Measurements from ENCODE around the gene GJC1.

The GJC1 gene

GRCh38 chr17:44798356-44798755 lies 31.7 kb downstream of the GJC1 start:
- DNase-seq (no peak), ATAC-seq (ENCODE audit: insufficient read depth, low read depth) (no peak)
- no peaks in the 10 kb centered on the region for H3K9me3 ChIP-seq (ENCODE audit: insufficient read depth, low read length, severe bottlenecking)
- H3K27me3 ChIP-seq (ENCODE audit: insufficient read depth, low read length, poor library complexity), result no peaks in the 10 kb centered on the region
- H3K27ac ChIP-seq (ENCODE audit: low read length), result no peak overlapping the region
- H3K9ac ChIP-seq (ENCODE audit: low read depth, low read length), result no peak overlapping the region
- peaks cover 26% of the 10 kb centered on the region; the same call in 1 of the 2 replicates for H3K36me3 ChIP-seq (ENCODE audit: insufficient read depth, low read length)
- peaks cover 4% of the 10 kb centered on the region; the same call in 1 of the 2 replicates for H3K79me2 ChIP-seq (ENCODE audit: insufficient read depth, low read length)
- TF ChIP-seq, protein P1, sequence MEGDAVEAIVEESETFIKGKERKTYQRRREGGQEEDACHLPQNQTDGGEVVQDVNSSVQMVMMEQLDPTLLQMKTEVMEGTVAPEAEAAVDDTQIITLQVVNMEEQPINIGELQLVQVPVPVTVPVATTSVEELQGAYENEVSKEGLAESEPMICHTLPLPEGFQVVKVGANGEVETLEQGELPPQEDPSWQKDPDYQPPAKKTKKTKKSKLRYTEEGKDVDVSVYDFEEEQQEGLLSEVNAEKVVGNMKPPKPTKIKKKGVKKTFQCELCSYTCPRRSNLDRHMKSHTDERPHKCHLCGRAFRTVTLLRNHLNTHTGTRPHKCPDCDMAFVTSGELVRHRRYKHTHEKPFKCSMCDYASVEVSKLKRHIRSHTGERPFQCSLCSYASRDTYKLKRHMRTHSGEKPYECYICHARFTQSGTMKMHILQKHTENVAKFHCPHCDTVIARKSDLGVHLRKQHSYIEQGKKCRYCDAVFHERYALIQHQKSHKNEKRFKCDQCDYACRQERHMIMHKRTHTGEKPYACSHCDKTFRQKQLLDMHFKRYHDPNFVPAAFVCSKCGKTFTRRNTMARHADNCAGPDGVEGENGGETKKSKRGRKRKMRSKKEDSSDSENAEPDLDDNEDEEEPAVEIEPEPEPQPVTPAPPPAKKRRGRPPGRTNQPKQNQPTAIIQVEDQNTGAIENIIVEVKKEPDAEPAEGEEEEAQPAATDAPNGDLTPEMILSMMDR (IDR thresholded peaks at IDR 0.05; ENCODE audit: borderline replicate concordance, extremely low read depth, low read length, poor library complexity, severe bottlenecking), result no peak
- no peak for TF ChIP-seq EZH2 (IDR thresholded peaks at IDR 0.05; ENCODE audit: borderline replicate concordance, low read depth, low read length, severe bottlenecking)
- H3K4me3 ChIP-seq (ENCODE audit: low read depth in 1 of 2, low read length in 2 of 2), result no peak overlapping the region
- no peak overlapping the region for H2AFZ ChIP-seq (ENCODE audit: low read depth, low read length)
- H4K20me1 ChIP-seq (ENCODE audit: insufficient read depth, low read length), result peaks cover 2% of the 10 kb centered on the region; the same call in 1 of the 2 replicates
- no peak overlapping the region for H3K4me2 ChIP-seq (ENCODE audit: insufficient read depth, low read length)
- H3K4me1 ChIP-seq (ENCODE audit: insufficient read depth, low read length), result no peaks in the 10 kb centered on the region

GRCh38 chr17:44797802-44798201 lies 32.3 kb downstream of the GJC1 start:
- no peaks in the 10 kb centered on the region for H3K27me3 ChIP-seq (ENCODE audit: insufficient read depth, low read length, poor library complexity)
- peaks cover 2% of the 10 kb centered on the region; the same call in 1 of the 2 replicates for H4K20me1 ChIP-seq (ENCODE audit: insufficient read depth, low read length)
- H3K4me1 ChIP-seq (ENCODE audit: insufficient read depth, low read length), result no peaks in the 10 kb centered on the region
- H3K27ac ChIP-seq (ENCODE audit: low read length), result no peak overlapping the region
- no peak overlapping the region for H3K4me3 ChIP-seq (ENCODE audit: low read depth in 1 of 2, low read length in 2 of 2)
- TF ChIP-seq EZH2 (IDR thresholded peaks at IDR 0.05; ENCODE audit: borderline replicate concordance, low read depth, low read length, severe bottlenecking), result no peak
- TF ChIP-seq, protein P1 (IDR thresholded peaks at IDR 0.05; ENCODE audit: borderline replicate concordance, extremely low read depth, low read length, poor library complexity, severe bottlenecking), result no peak
- no peak overlapping the region for H3K9ac ChIP-seq (ENCODE audit: low read depth, low read length)
- no peaks in the 10 kb centered on the region for H3K9me3 ChIP-seq (ENCODE audit: insufficient read depth, low read length, severe bottlenecking)
- no peak overlapping the region for H2AFZ ChIP-seq (ENCODE audit: low read depth, low read length)
- H3K4me2 ChIP-seq (ENCODE audit: insufficient read depth, low read length), result no peak overlapping the region
- ATAC-seq (ENCODE audit: insufficient read depth, low read depth) (no peak), DNase-seq (no peak)
- peaks cover 21% of the 10 kb centered on the region; the same call in 1 of the 2 replicates for H3K36me3 ChIP-seq (ENCODE audit: insufficient read depth, low read length)
- H3K79me2 ChIP-seq (ENCODE audit: insufficient read depth, low read length), result peaks cover under 1% of the 10 kb centered on the region; the same call in 1 of the 2 replicates

DNA sequence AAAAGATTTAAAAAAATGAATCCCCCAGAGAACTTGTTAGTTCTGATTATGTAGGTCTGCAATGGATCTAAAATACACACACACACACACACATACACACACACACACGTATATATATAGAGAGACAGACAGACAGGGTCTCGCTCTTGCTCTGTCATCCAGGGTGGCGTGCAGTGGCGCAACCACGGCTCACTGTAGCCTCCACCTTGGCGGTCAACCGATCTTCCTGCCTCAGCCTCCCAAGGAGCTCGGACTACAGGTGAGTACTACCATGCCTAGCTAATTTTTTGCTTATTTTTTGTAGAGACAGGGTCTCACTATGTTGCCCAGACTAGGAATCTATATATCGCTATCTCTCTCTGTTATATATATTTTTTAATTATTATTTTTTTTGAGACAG lies 33.4 kb downstream of the GJC1 start:
- H2AFZ ChIP-seq (ENCODE audit: low read depth, low read length), result no peak overlapping the region
- H3K4me1 ChIP-seq (ENCODE audit: insufficient read depth, low read length), result no peaks in the 10 kb centered on the region
- H3K9ac ChIP-seq (ENCODE audit: low read depth, low read length), result no peak overlapping the region
- H3K9me3 ChIP-seq (ENCODE audit: insufficient read depth, low read length, severe bottlenecking), result no peaks in the 10 kb centered on the region
- H3K79me2 ChIP-seq (ENCODE audit: insufficient read depth, low read length), result no peaks in the 10 kb centered on the region
- ATAC-seq (ENCODE audit: insufficient read depth, low read depth) (no peak), DNase-seq (no peak)
- TF ChIP-seq, protein P1 (IDR thresholded peaks at IDR 0.05; ENCODE audit: borderline replicate concordance, extremely low read depth, low read length, poor library complexity, severe bottlenecking), result no peak
- TF ChIP-seq EZH2 (IDR thresholded peaks at IDR 0.05; ENCODE audit: borderline replicate concordance, low read depth, low read length, severe bottlenecking), result no peak
- H4K20me1 ChIP-seq (ENCODE audit: insufficient read depth, low read length), result no peaks in the 10 kb centered on the region; the same call in 1 of the 2 replicates
- no peak overlapping the region for H3K4me3 ChIP-seq (ENCODE audit: low read depth in 1 of 2, low read length in 2 of 2)
- H3K27ac ChIP-seq (ENCODE audit: low read length), result no peak overlapping the region
- peaks cover 11% of the 10 kb centered on the region; the same call in 1 of the 2 replicates for H3K36me3 ChIP-seq (ENCODE audit: insufficient read depth, low read length)
- no peak overlapping the region for H3K4me2 ChIP-seq (ENCODE audit: insufficient read depth, low read length)
- H3K27me3 ChIP-seq (ENCODE audit: insufficient read depth, low read length, poor library complexity), result no peaks in the 10 kb centered on the region

Measured in DND-41 (cell line).